Skeletal muscle tissue (tissue), 4 donors: ENCODE measurements around the gene CSRNP3. TPM values are rescaled to one million over a fixed set of nuclear protein-coding genes. Genes with fewer than 3 reads are reported as not detected.

Experiments
- H3K27ac ChIP-seq: one replicate; pipeline ENCODE4 v1.7.0; 2013; ENCODE audit warnings: mild to moderate bottlenecking, low read depth, low read length, inconsistent platforms
- H3K27me3 ChIP-seq, 3 donors: one replicate each; pipeline ENCODE4 v1.7.0; 2013; ENCODE audit warnings: low read length in 3 of 3; ENCODE audit not compliant: control insufficient read depth in 3 of 3, insufficient read depth in 3 of 3
- H3K36me3 ChIP-seq, 3 donors: one replicate each; pipeline ENCODE4 v1.7.0; 2013; ENCODE audit warnings: low read length in 3 of 3; ENCODE audit not compliant: control insufficient read depth in 3 of 3, insufficient read depth in 3 of 3
- H3K4me1 ChIP-seq, 3 donors: one replicate each; pipeline ENCODE4 v1.7.0; 2013; ENCODE audit warnings: low read length in 3 of 3, mild to moderate bottlenecking in 3 of 3; ENCODE audit not compliant: control insufficient read depth in 3 of 3, insufficient read depth in 3 of 3
- H3K4me3 ChIP-seq, 3 donors: one replicate each; pipeline ENCODE4 v1.7.0; 2013; ENCODE audit warnings: low read length in 3 of 3
- H3K9ac ChIP-seq, 3 donors: one replicate each; pipeline ENCODE4 v1.7.0; 2013; ENCODE audit warnings: low read length in 3 of 3, mild to moderate bottlenecking in 3 of 3, moderate library complexity in 2 of 3, low read depth in 1 of 3
- H3K9me3 ChIP-seq, 3 donors: one replicate each; pipeline ENCODE4 v1.7.0; 2013; ENCODE audit warnings: low read length in 3 of 3; ENCODE audit not compliant: control insufficient read depth in 3 of 3
- total RNA-seq: library from RNA; depleted of rRNA; stranded (reverse); fragments of >200 nt; gene quantifications from one replicate; pipeline ENCODE4 v1.2.3, GENCODE V29; 2014
- donor health status: Osteomylitis.

CSRNP3 gene
- total RNA-seq, 1 donor from 2014 or later = 18.8 TPM

GRCh38 chr2:165601065-165601830, 131.8 kb downstream of the CSRNP3 start:
- H3K4me3 ChIP-seq = no peak overlapping the region
- no peak overlapping the region for H3K9ac ChIP-seq
- peaks cover 0 to 2% (median 0%) of the 10 kb centered on the region in 3 donors for H3K9me3 ChIP-seq
- no peaks in the 10 kb centered on the region for H3K4me1 ChIP-seq
- H3K27me3 ChIP-seq = no peaks in the 10 kb centered on the region
- H3K36me3 ChIP-seq = no peaks in the 10 kb centered on the region
- no peak overlapping the region for H3K27ac ChIP-seq

- Histone ChIP-seq H3K4me3 (no peak overlapping the region), H3K27ac (no peak overlapping the region)
Observed at GRCh38 chr2:165601928-165602521, 132.5 kb downstream of the CSRNP3 start.

GRCh38 chr2:165609672-165610071, 140.2 kb downstream of the CSRNP3 start:
- no peak overlapping the region for H3K9ac ChIP-seq
- no peaks in the 10 kb centered on the region for H3K27me3 ChIP-seq
- no peak overlapping the region for H3K27ac ChIP-seq
- H3K36me3 ChIP-seq = no peaks in the 10 kb centered on the region
- H3K4me3 ChIP-seq = no peak overlapping the region
- no peaks in the 10 kb centered on the region for H3K9me3 ChIP-seq
- H3K4me1 ChIP-seq = no peaks in the 10 kb centered on the region

More at GRCh38 chr2:165601928-165602521, 132.5 kb downstream of the CSRNP3 start:
- no peak overlapping the region for H3K9ac ChIP-seq
- no peaks in the 10 kb centered on the region for H3K4me1 ChIP-seq
- H3K36me3 ChIP-seq = no peaks in the 10 kb centered on the region
- peaks cover 0 to 2% (median 0%) of the 10 kb centered on the region in 3 donors for H3K9me3 ChIP-seq
- no peaks in the 10 kb centered on the region for H3K27me3 ChIP-seq

- H3K36me3 ChIP-seq = no peaks in the 10 kb centered on the region
- no peaks in the 10 kb centered on the region for H3K4me1 ChIP-seq
- H3K27ac ChIP-seq = no peak overlapping the region
- H3K9me3 ChIP-seq = no peaks in the 10 kb centered on the region
- no peak overlapping the region for H3K9ac ChIP-seq
- no peaks in the 10 kb centered on the region for H3K27me3 ChIP-seq
- H3K4me3 ChIP-seq = no peak overlapping the region
Observed at GRCh38 chr2:165610591-165611029, 141.1 kb downstream of the CSRNP3 start.

- Histone ChIP-seq H3K36me3 (no peaks in the 10 kb centered on the region), H3K27ac (no peak overlapping the region), H3K27me3 (no peaks in the 10 kb centered on the region), H3K4me1 (no peaks in the 10 kb centered on the region), H3K9ac (no peak overlapping the region), H3K9me3 (no peaks in the 10 kb centered on the region), H3K4me3 (no peak overlapping the region)
Observed at GRCh38 chr2:165617741-165618481, 148.4 kb downstream of the CSRNP3 start.

- Histone ChIP-seq H3K4me3 (no peak overlapping the region), H3K27me3 (no peaks in the 10 kb centered on the region), H3K27ac (no peak overlapping the region), H3K9ac (no peak overlapping the region), H3K4me1 (no peaks in the 10 kb centered on the region), H3K9me3 (no peaks in the 10 kb centered on the region), H3K36me3 (no peaks in the 10 kb centered on the region)
Observed at GRCh38 chr2:165618806-165619205, 149.3 kb downstream of the CSRNP3 start.

GRCh38 chr2:165621086-165621560, 151.6 kb downstream of the CSRNP3 start:
- Histone ChIP-seq H3K27ac (no peak overlapping the region), H3K36me3 (no peaks in the 10 kb centered on the region), H3K27me3 (no peaks in the 10 kb centered on the region), H3K9ac (peak overlapping the region in 1 of 3 donors; percentile 3), H3K4me3 (no peak overlapping the region), H3K4me1 (no peaks in the 10 kb centered on the region), H3K9me3 (no peaks in the 10 kb centered on the region)

GRCh38 chr2:165623161-165623560, 153.7 kb downstream of the CSRNP3 start:
- Histone ChIP-seq H3K4me3 (no peak overlapping the region), H3K27ac (no peak overlapping the region), H3K9ac (no peak overlapping the region), H3K9me3 (no peaks in the 10 kb centered on the region), H3K36me3 (no peaks in the 10 kb centered on the region), H3K27me3 (no peaks in the 10 kb centered on the region), H3K4me1 (no peaks in the 10 kb centered on the region)

GRCh38 chr2:165623783-165624469, 154.4 kb downstream of the CSRNP3 start:
- Histone ChIP-seq H3K4me1 (no peaks in the 10 kb centered on the region), H3K27ac (no peak overlapping the region), H3K9me3 (no peaks in the 10 kb centered on the region), H3K4me3 (no peak overlapping the region), H3K36me3 (no peaks in the 10 kb centered on the region), H3K9ac (no peak overlapping the region), H3K27me3 (no peaks in the 10 kb centered on the region)
